Nucleus accumbens (tissue), 56 donors: ENCODE data around the gene OR6B1.
"Not testable (repeated sequence)": the region's sequence is repeated elsewhere in the genome, so short reads cannot be mapped to it uniquely, and the experiment has no call there.

ENCODE experiments used
- DNase-seq, 56 donors: peaks; one replicate each; lab custom pipeline; 2025; lab: John Stamatoyannopoulos, UW

Gene OR6B1

GRCh38 chr7:144036302-144036885 is 36.3 kb downstream of the OR6B1 start:
- no peak for DNase-seq

- no peak for DNase-seq
Observed at GRCh38 chr7:144037414-144038035, 37.4 kb downstream of the OR6B1 start.

GRCh38 chr7:144038887-144039286 is 38.8 kb downstream of the OR6B1 start:
- no peak for DNase-seq

GRCh38 chr7:144048648-144049047 is 48.5 kb downstream of the OR6B1 start, which contains the start of gene OR2A5:
TSS of gene OR2A5 (plus strand) at chr7:144048948. CDS start at chr7:144050402, 1,454 bp downstream.
- DNase-seq = no peak

- DNase-seq = no peak
Observed at GRCh38 chr7:144049491-144049890, 49.4 kb downstream of the OR6B1 start.

- DNase-seq = peak in 1 of 56 donors; percentile 1
Observed at GRCh38 chr7:144050093-144050492, 50.0 kb downstream of the OR6B1 start.

- not testable (repeated sequence) for DNase-seq
Observed at GRCh38 chr7:144050884-144051283, 50.8 kb downstream of the OR6B1 start.

- no peak for DNase-seq
Observed at GRCh38 chr7:144057954-144058353, 57.8 kb downstream of the OR6B1 start.
